Measurements from ENCODE around the gene COL12A1.

COL12A1 gene

GRCh38 chr6:75215291-75215690, 9.4 kb upstream of the COL12A1 start:
- no peak overlapping the region for H3K4me3 ChIP-seq
- H3K27ac ChIP-seq = no peak overlapping the region

- H3K27ac ChIP-seq = peak overlapping the region in 3 of 21 experiments; percentile 16 to 52 (median 20)
Observed at GRCh38 chr6:75213732-75214131, 7.9 kb upstream of the COL12A1 start.

GRCh38 chr6:75213112-75213511, 7.3 kb upstream of the COL12A1 start:
- peak overlapping the region in 2 of 21 experiments; percentile 20 to 52 for H3K27ac ChIP-seq

More at GRCh38 chr6:75213732-75214131, 7.9 kb upstream of the COL12A1 start:
- H3K4me3 ChIP-seq = no peak overlapping the region

GRCh38 chr6:75211920-75212590, 6.2 kb upstream of the COL12A1 start:
- peak overlapping the region in 2 of 21 experiments; percentile 20 to 25 for H3K27ac ChIP-seq
- H3K4me3 ChIP-seq = no peak overlapping the region

More at GRCh38 chr6:75213112-75213511, 7.3 kb upstream of the COL12A1 start:
- no peak overlapping the region for H3K4me3 ChIP-seq

- no peak overlapping the region for H3K4me3 ChIP-seq
- peak overlapping the region in 1 of 21 experiments; percentile 25 for H3K27ac ChIP-seq
Observed at GRCh38 chr6:75210885-75211739, 5.3 kb upstream of the COL12A1 start.

- Histone ChIP-seq H3K27ac (no peak overlapping the region), H3K4me3 (peak overlapping the region in 1 of 7 experiments; percentile 18)
Observed at GRCh38 chr6:75209184-75209723, 3.4 kb upstream of the COL12A1 start.

GRCh38 chr6:75208298-75209183, 2.7 kb upstream of the COL12A1 start:
- peak overlapping the region in 2 of 7 experiments; percentile 15 to 18 for H3K4me3 ChIP-seq
- peak overlapping the region in 10 of 21 experiments; percentile 8 to 83 (median 40) for H3K27ac ChIP-seq

- Histone ChIP-seq H3K27ac (peak overlapping the region in 16 of 21 experiments; percentile 14 to 85 (median 69)), H3K4me3 (peak overlapping the region; percentile 28 to 56 (median 46))
Observed at GRCh38 chr6:75206576-75207342, 906 bp upstream of the COL12A1 start.

- Histone ChIP-seq H3K27ac (peak overlapping the region in 20 of 21 experiments; percentile 39 to 86 (median 71)), H3K4me3 (peak overlapping the region; percentile 28 to 56 (median 46))
Observed at GRCh38 chr6:75204959-75205775, 686 bp downstream of the COL12A1 start.

- peak overlapping the region in 19 of 21 experiments; percentile 48 to 86 (median 71) for H3K27ac ChIP-seq
- H3K4me3 ChIP-seq = peak overlapping the region; percentile 28 to 56 (median 46)
Observed at GRCh38 chr6:75204217-75204958, 1.5 kb downstream of the COL12A1 start.

GRCh38 chr6:75203721-75204120, 2.1 kb downstream of the COL12A1 start:
- Histone ChIP-seq H3K4me3 (peak overlapping the region in 5 of 7 experiments; percentile 39 to 56 (median 46)), H3K27ac (peak overlapping the region in 11 of 21 experiments; percentile 4 to 85 (median 48))

GRCh38 chr6:75202676-75203131, 3.1 kb downstream of the COL12A1 start:
- Histone ChIP-seq H3K27ac (peak overlapping the region in 13 of 21 experiments; percentile 5 to 70 (median 44)), H3K4me3 (peak overlapping the region; percentile 7 to 39 (median 16))

GRCh38 chr6:75201901-75202672, 3.8 kb downstream of the COL12A1 start:
- Histone ChIP-seq H3K4me3 (peak overlapping the region; percentile 7 to 39 (median 16)), H3K27ac (peak overlapping the region in 13 of 21 experiments; percentile 5 to 70 (median 45))

GRCh38 chr6:75201021-75201420, 4.8 kb downstream of the COL12A1 start:
- Histone ChIP-seq H3K27ac (peak overlapping the region in 2 of 21 experiments; percentile 44 to 56), H3K4me3 (no peak overlapping the region)

- H3K27ac ChIP-seq = no peak overlapping the region
Observed at GRCh38 chr6:75199889-75200288, 6.0 kb downstream of the COL12A1 start.

More at GRCh38 chr6:75199889-75200288, 6.0 kb downstream of the COL12A1 start:
- no peak overlapping the region for H3K4me3 ChIP-seq

All from skin epidermis (tissue), 12 donors.